HL-60 (cell line): ENCODE results near the gene CCDC183. TPM values are rescaled to one million over a fixed set of nuclear protein-coding genes. Genes with fewer than 3 reads are reported as not detected.

Experiments used
- microRNA-seq: library from miRNA; unstranded; fragments of <30 nt; microRNA quantifications from one replicate; pipeline ENCODE4, GENCODE V29; 2018

CCDC183 gene

Small RNA genes lying within 50 kb of the gene (microRNA-seq; reads per million reads assigned to microRNA genes)
- gene MIR4292 (not detected), gene MIR6722 (not detected)
